IMR-90 (cell line): Measurements from ENCODE around the gene TRIM41. TPM values are rescaled to one million over a fixed set of nuclear protein-coding genes. Genes with fewer than 3 reads are reported as not detected.

Experiments
- ATAC-seq: fragments of 200-7000 bp; cut with Tn5 transposase; 2 replicates; pipeline ENCODE4 v1.9.1; 2020; ENCODE audit warnings: low read depth, mild to moderate bottlenecking, moderate library complexity
- BruUV-seq: library from RNA; stranded (reverse); fragments of 400-500 nt; replicated peaks from 2 replicates; lab custom pipeline; 2021; lab: Mats Ljungman, UMichigan
- CTCF ChIA-PET: fragments of 300-600 bp; formaldehyde crosslinking; extraction: SDS; loops from one replicate; lab custom pipeline; 2021; ENCODE audit warnings: antibody characterized with exemption; lab: Yijun Ruan, JAX
- POLR2A ChIA-PET: fragments of 300-600 bp; sonication (Branson Sonifier 250); formaldehyde crosslinking; loops from one replicate; lab custom pipeline; 2022; ENCODE audit warnings: antibody characterized with exemption; ENCODE audit not compliant: unreplicated experiment; lab: Charles Lee
- DNase-seq: peaks from one replicate; pipeline ENCODE4 v3.0.0; 2013
- H2AFZ ChIP-seq: replicated peaks from 2 replicates; pipeline ENCODE3; 2013; ENCODE audit warnings: low read length, mild to moderate bottlenecking; ENCODE audit not compliant: poor library complexity
- H2AK5ac ChIP-seq: 2 replicates; pipeline ENCODE4 v1.6.1; 2013; ENCODE audit warnings: low read depth, low read length, inconsistent platforms
- H2AK9ac ChIP-seq: replicated peaks from 2 replicates; pipeline ENCODE3; 2013; ENCODE audit warnings: mild to moderate bottlenecking, low read depth, low read length, moderate library complexity; ENCODE audit not compliant: poor library complexity
- H2BK120ac ChIP-seq: 2 replicates; pipeline ENCODE4 v1.6.1; 2013; ENCODE audit warnings: low read depth, low read length, inconsistent platforms
- H2BK15ac ChIP-seq: 3 replicates; pipeline ENCODE4 v1.6.1; 2013; ENCODE audit warnings: low read depth, low read length, inconsistent platforms
- H2BK20ac ChIP-seq: 2 replicates; pipeline ENCODE4 v1.6.1; 2013; ENCODE audit warnings: low read depth, mild to moderate bottlenecking, inconsistent platforms, low read length, moderate library complexity
- H2BK5ac ChIP-seq: 2 replicates; pipeline ENCODE4 v1.6.1; 2013; ENCODE audit warnings: mild to moderate bottlenecking, low read depth, low read length, inconsistent platforms; ENCODE audit not compliant: poor library complexity, severe bottlenecking
- H3K14ac ChIP-seq: replicated peaks from 2 replicates; pipeline ENCODE4 v1.6.1; 2013; ENCODE audit warnings: low read depth, low read length, inconsistent platforms
- H3K18ac ChIP-seq: 2 replicates; pipeline ENCODE4 v1.6.1; 2013; ENCODE audit warnings: low read depth, low read length, control low read depth
- H3K23ac ChIP-seq: 2 replicates; pipeline ENCODE4 v1.6.1; 2013; ENCODE audit warnings: low read depth, low read length, inconsistent platforms
- H3K27ac ChIP-seq: 2 replicates; pipeline ENCODE4 v1.5.1; 2013; ENCODE audit warnings: mild to moderate bottlenecking, control low read depth, low read length; ENCODE audit not compliant: insufficient read depth
- H3K27me3 ChIP-seq: 2 replicates; pipeline ENCODE4 v1.6.1; 2013; ENCODE audit warnings: low read length; ENCODE audit not compliant: control insufficient read depth, insufficient read depth
- H3K36me3 ChIP-seq: 2 replicates; pipeline ENCODE4 v1.6.1; 2013; ENCODE audit warnings: low read length, mixed read lengths; ENCODE audit not compliant: control insufficient read depth, insufficient read depth
- H3K4ac ChIP-seq: 2 replicates; pipeline ENCODE4 v1.6.1; 2013; ENCODE audit warnings: low read depth, low read length, inconsistent platforms
- H3K4me1 ChIP-seq: 2 replicates; pipeline ENCODE4 v1.6.1; 2013; ENCODE audit warnings: low read length, mixed read lengths; ENCODE audit not compliant: control insufficient read depth, insufficient read depth
- H3K4me2 ChIP-seq: 2 replicates; pipeline ENCODE4 v1.6.1; 2013; ENCODE audit warnings: low read depth, mild to moderate bottlenecking, control low read depth, low read length, moderate library complexity
- H3K4me3 ChIP-seq: 2 replicates; pipeline ENCODE4 v1.5.1; 2013; ENCODE audit warnings: low read depth, mild to moderate bottlenecking, control low read depth, low read length, moderate library complexity; ENCODE audit not compliant: insufficient read depth
- H3K56ac ChIP-seq: 2 replicates; pipeline ENCODE4 v1.6.1; 2013; ENCODE audit warnings: low read length, inconsistent platforms; ENCODE audit not compliant: insufficient read depth; ENCODE audit errors: extremely low read depth
- H3K79me1 ChIP-seq, 2 experiments: 2 replicates each; pipeline ENCODE4 v1.6.1; 2013; ENCODE audit warnings: low read length in 2 of 2, inconsistent platforms in 1 of 2, low read depth in 1 of 2
- H3K9ac ChIP-seq: 2 replicates; pipeline ENCODE4 v1.6.1; 2013; ENCODE audit warnings: low read depth, low read length, control low read depth
- H3K9me1 ChIP-seq: 2 replicates; pipeline ENCODE4 v1.6.1; 2013; ENCODE audit warnings: low read length, inconsistent platforms; ENCODE audit not compliant: insufficient read depth
- H3K9me3 ChIP-seq: 2 replicates; pipeline ENCODE4 v1.6.1; 2013; ENCODE audit warnings: low read length; ENCODE audit not compliant: control insufficient read depth, insufficient read depth
- H4K20me1 ChIP-seq: 2 replicates; pipeline ENCODE4 v1.6.1; 2013; ENCODE audit warnings: low read length, inconsistent platforms; ENCODE audit not compliant: insufficient read depth
- H4K5ac ChIP-seq: 2 replicates; pipeline ENCODE4 v1.6.1; 2013; ENCODE audit warnings: mild to moderate bottlenecking, low read depth, low read length, control low read depth
- H4K8ac ChIP-seq, 2 experiments: 2 replicates each; pipeline ENCODE4 v1.6.1; 2013; ENCODE audit warnings: low read depth in 2 of 2, low read length in 2 of 2, control low read depth in 1 of 2, inconsistent platforms in 1 of 2
- H4K91ac ChIP-seq: 2 replicates; pipeline ENCODE4 v1.6.1; 2013; ENCODE audit warnings: low read depth, low read length, inconsistent platforms; ENCODE audit not compliant: insufficient read depth
- CTCF ChIP-seq: conservative IDR thresholded peaks from 2 replicates; pipeline ENCODE4 v1.5.1; 2012; ENCODE audit warnings: mild to moderate bottlenecking, low read depth, low read length, improper control_type of control experiment
- ELK1 ChIP-seq: fragments of 150-350 bp; IDR thresholded peaks from 2 replicates; pipeline ENCODE4 v1.6.1; 2016; ENCODE audit warnings: low read depth, mild to moderate bottlenecking, low read length, moderate library complexity, borderline replicate concordance
- NFE2L2 ChIP-seq: fragments of 150-350 bp; IDR thresholded peaks from 2 replicates; pipeline ENCODE4 v1.6.1; 2016; ENCODE audit warnings: low read depth, mild to moderate bottlenecking, low read length
- WGBS, 2 experiments: methylation state at CpG; one replicate each; pipeline versions ENCODE4 v1.1.5 to v1.1.7; 2013; ENCODE audit warnings: missing lambda C conversion rate in 2 of 2; ENCODE audit not compliant: insufficient read length in 1 of 2; ENCODE audit errors: extremely low coverage in 2 of 2; 5-methylcytosine and 5-hydroxymethylcytosine counted together
- dilution Hi-C: fragments of 300-500 bp; cut with HindIII; formaldehyde crosslinking; loops from one replicate; pipeline ENCODE4 v1.14.3; 2018; ENCODE audit warnings: low sequenced_read_pairs; ENCODE audit not compliant: unreplicated experiment
- in situ Hi-C: fragments of 300-500 bp; cut with MboI; formaldehyde crosslinking; loops from 3 replicates; pipeline ENCODE4 v1.14.3; 2019; ENCODE audit warnings: low sequenced_read_pairs, inconsistent platforms, mixed read lengths
- intact Hi-C: fragments of 100-400 bp; cut with micrococcal nuclease; formaldehyde crosslinking; loops from 2 replicates; pipeline ENCODE4 v1.10.0; 2022
- polyA plus RNA-seq, 3 experiments: library from polyadenylated mRNA; depleted of rRNA; stranded (reverse); fragments of >200 nt; gene quantifications; 2 replicates each; pipeline ENCODE4 v1.2.3, GENCODE V29; 2012; ENCODE audit warnings: low replicate concordance in 1 of 3
- total RNA-seq: library from RNA; depleted of rRNA; stranded (reverse); fragments of >200 nt; gene quantifications from 2 replicates; pipeline ENCODE4 v1.2.3, GENCODE V29; 2012

Gene TRIM41
- total and polyA plus RNA-seq, 2 of the 4 experiments (the other 2 are of a cell fraction) = 5.9 to 15.7 TPM

- no peak overlapping the region for H2AK5ac ChIP-seq
- ChIA-PET POLR2A (no interaction called here), CTCF (interaction anchor here (0.6 to 2.5 kb wide), 3 partner anchors 14 to 44 kb away, joined by 3 to 10 read pairs (median 3); partner anchors contain the start of gene TRIM7)
- no TSS peak for BruUV-seq
- H2BK20ac ChIP-seq = no peak overlapping the region
- H3K23ac ChIP-seq = peak overlapping the region; percentile 86; the same call in 1 of the 2 replicates
- 0% methylated on average over 36 of the region's 66 CpGs; no CpG with 5 or more reads in 1 of the 2 experiments for WGBS, 2 experiments
- H2BK120ac ChIP-seq = peak overlapping the region; percentile 55; the same call in 1 of the 2 replicates
- in situ Hi-C loops = no loop called here
- peaks cover 4% of the 10 kb centered on the region for H3K4me1 ChIP-seq
- no peaks in the 10 kb centered on the region for H3K27me3 ChIP-seq
- peaks cover 10 to 11% of the 10 kb centered on the region in 2 experiments; a peak in 3 of 4 replicates for H3K79me1 ChIP-seq
- intact Hi-C loops = loop anchor here (1.0 kb wide), 3 partner anchors 27 to 55 kb away; partner anchors contain the start of gene TRIM41
- no peaks in the 10 kb centered on the region for H3K36me3 ChIP-seq
- H3K18ac ChIP-seq = 0 out of 2 replicates have a peak overlapping the region, but pooled peaks have one; percentile 12
- peak overlapping the region; percentile 79 for H3K4ac ChIP-seq
- H4K5ac ChIP-seq = peak overlapping the region; percentile 50
- peak overlapping the region; percentile 75; the same call in 1 of the 2 replicates for H4K91ac ChIP-seq
- peak overlapping the region; percentile 99 for H2AFZ ChIP-seq
- dilution Hi-C loops = no loop called here
- peak overlapping the region; percentile 65 for H3K4me3 ChIP-seq
- H4K8ac ChIP-seq = peak overlapping the region; percentile 58 to 77; a peak in 3 of 4 replicates
- no peak for DNase-seq
- peaks cover 12% of the 10 kb centered on the region for H4K20me1 ChIP-seq
- peak overlapping the region; percentile 87 for H3K4me2 ChIP-seq
- TF ChIP-seq CTCF = 0 out of 2 replicates have a peak, but pooled peaks have one; percentile 14
- no peak for TF ChIP-seq NFE2L2
- no peak for TF ChIP-seq ELK1
- ATAC-seq = peak; percentile 9
- H3K9me3 ChIP-seq = no peaks in the 10 kb centered on the region
- H2BK5ac ChIP-seq = peak overlapping the region; percentile 36
- no peak overlapping the region for H2BK15ac ChIP-seq
- peak overlapping the region; percentile 63 for H3K9ac ChIP-seq
- peak overlapping the region; percentile 75 for H2AK9ac ChIP-seq
- peak overlapping the region; percentile 29; the same call in 1 of the 2 replicates for H3K14ac ChIP-seq
- H3K9me1 ChIP-seq = peaks cover 5% of the 10 kb centered on the region
- peak overlapping the region; percentile 62 for H3K27ac ChIP-seq
- peak overlapping the region; percentile 7; the same call in 1 of the 2 replicates for H3K56ac ChIP-seq
Observed at GRCh38 chr5:181190711-181191525, 32.2 kb upstream of the TRIM41 start.
